Gastrocnemius medialis (tissue), 4 donors: Measurements from ENCODE around the gene VASP. TPM values are rescaled to one million over a fixed set of nuclear protein-coding genes. Genes with fewer than 3 reads are reported as not detected.
A peak's percentile ranks its signal among the peaks of the same experiment; 100 is the strongest.

Source experiments
- ATAC-seq, 2 donors: fragments of 150-250 bp; one replicate each; pipeline ENCODE4 v1.9.1; 2016
- DNase-seq, 2 donors: peaks; one replicate each; pipeline ENCODE4 v3.0.0-alpha.2; 2019
- H3K27ac ChIP-seq, 4 donors: fragments of 200-600 bp; sonication (generic); 1 replicate in 1 of 4; 2 replicates in 3 of 4; pipeline ENCODE4 v1.5.1; 2016 to 2018; ENCODE audit warnings: mild to moderate bottlenecking in 2 of 4, moderate library complexity in 1 of 4
- H3K27me3 ChIP-seq, 3 donors: fragments of 200-600 bp; sonication (generic) in 2 of 3; 1 replicate in 1 of 3; 2 replicates in 2 of 3; pipeline versions ENCODE4 v1.5.1 to v1.6.0; 2016 to 2019; ENCODE audit warnings: mild to moderate bottlenecking in 1 of 3, moderate library complexity in 1 of 3
- H3K36me3 ChIP-seq, 2 donors: fragments of 200-600 bp; sonication (generic) in 1 of 2; one replicate each; pipeline ENCODE4 v1.5.1; 2017 to 2018
- H3K4me1 ChIP-seq, 2 donors: fragments of 200-600 bp; sonication (generic) in 1 of 2; one replicate each; pipeline ENCODE4 v1.5.1; 2016 to 2017; ENCODE audit warnings: mild to moderate bottlenecking in 2 of 2
- H3K4me3 ChIP-seq, 4 donors: fragments of 200-600 bp; sonication (generic) in 3 of 4; 1 replicate in 1 of 4; 2 replicates in 3 of 4; pipeline ENCODE4 v1.5.1; 2016 to 2019; ENCODE audit warnings: mild to moderate bottlenecking in 2 of 4
- H3K9me3 ChIP-seq, 3 donors: fragments of 200-600 bp; sonication (generic) in 2 of 3; 1 replicate in 1 of 3; 2 replicates in 2 of 3; pipeline ENCODE4 v1.5.1; 2016 to 2019
- POLR2A ChIP-seq, 2 donors: fragments of 450-650 bp; IDR thresholded peaks; one replicate each; pipeline ENCODE4 v1.6.1; 2017; ENCODE audit warnings: antibody characterized with exemption in 2 of 2, mild to moderate bottlenecking in 2 of 2, moderate library complexity in 2 of 2
- in situ Hi-C, 4 donors: fragments of 200-750 bp; cut with MboI; loops; one replicate each; pipeline versions ENCODE4 v1.15.0 to v1.8.0; 2017; ENCODE audit warnings: low sequenced_read_pairs in 4 of 4
- intact Hi-C: fragments of 100-400 bp; cut with DNase I; formaldehyde crosslinking; loops from one replicate; pipeline ENCODE4 v1.15.1; 2023; ENCODE audit warnings: low total_unique reads
- total RNA-seq, 4 donors: library from RNA; depleted of rRNA; stranded (reverse); fragments of >200 nt; gene quantifications; one replicate each; pipeline versions ENCODE4 v1.1.0 to v1.2.3, GENCODE V29; 2016
- TF ChIP-seq, protein P1 (sequence below), 5 experiments: fragments of 450-650 bp in 3 of 5; fragments of 200-600 bp in 2 of 5; sonication (generic) in 2 of 5; IDR thresholded peaks in 4 of 5; conservative IDR thresholded peaks in 1 of 5; 1 replicate in 4 of 5; 2 replicates in 1 of 5; pipeline ENCODE4 v1.5.1; 2016 to 2019; ENCODE audit warnings: antibody characterized with exemption in 5 of 5, mild to moderate bottlenecking in 3 of 5, moderate library complexity in 3 of 5

VASP gene
- total RNA-seq, 4 donors from 2014 or later, result 10.2 to 18.2 (median 16.4) TPM

DNA sequence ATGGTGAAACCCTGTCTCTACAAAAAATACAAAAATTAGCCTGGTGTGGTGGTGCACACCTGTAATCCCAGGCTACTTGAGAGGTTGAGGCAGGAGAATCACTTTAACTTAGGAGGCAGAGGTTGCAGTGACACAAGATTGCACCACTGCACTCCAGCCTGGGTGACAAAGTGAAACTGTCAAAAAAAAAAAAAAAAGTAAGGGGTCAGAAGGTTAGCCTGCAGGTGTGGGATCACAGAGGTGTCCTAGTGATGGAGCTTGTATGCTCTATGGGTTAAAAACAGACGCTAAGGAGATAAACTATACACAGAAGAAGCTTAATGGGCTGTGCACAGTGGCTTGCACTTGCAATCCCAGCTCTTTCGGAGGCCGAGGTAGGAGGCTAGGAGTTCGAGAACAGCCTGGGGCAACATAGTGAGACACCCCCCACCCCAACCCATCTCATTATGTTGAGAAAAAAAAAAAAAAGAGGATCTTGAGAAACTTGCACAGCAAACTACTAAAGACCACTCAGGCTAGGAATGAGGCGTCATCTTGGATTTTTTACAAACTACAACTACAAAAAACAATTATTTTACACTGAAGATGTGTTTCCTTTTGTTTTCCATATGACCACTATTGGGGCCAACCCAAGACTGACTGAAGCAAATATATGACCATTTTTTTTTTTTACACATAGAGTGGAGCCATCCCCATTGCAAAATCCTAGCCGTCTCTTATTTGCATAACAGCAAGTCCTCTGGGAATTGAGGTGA is 31.6 kb upstream of the VASP start:
- intact Hi-C loops, result no loop called here
- DNase-seq, result no peak
- no peaks in the 10 kb centered on the region for H3K36me3 ChIP-seq
- in situ Hi-C loops, result loop anchor here in 2 of 4 donors (5.0 kb wide), 2 partner anchors 33 to 38 kb away; no protein-coding TSS in a partner anchor
- H3K27me3 ChIP-seq, result no peaks in the 10 kb centered on the region
- no peaks in the 10 kb centered on the region for H3K9me3 ChIP-seq
- no peak for ATAC-seq
- no peak overlapping the region for H3K4me3 ChIP-seq
- peaks cover 5 to 7% of the 10 kb centered on the region in 2 donors for H3K4me1 ChIP-seq
- TF ChIP-seq POLR2A (IDR thresholded peaks at IDR 0.05), result no peak
- TF ChIP-seq, protein P1, sequence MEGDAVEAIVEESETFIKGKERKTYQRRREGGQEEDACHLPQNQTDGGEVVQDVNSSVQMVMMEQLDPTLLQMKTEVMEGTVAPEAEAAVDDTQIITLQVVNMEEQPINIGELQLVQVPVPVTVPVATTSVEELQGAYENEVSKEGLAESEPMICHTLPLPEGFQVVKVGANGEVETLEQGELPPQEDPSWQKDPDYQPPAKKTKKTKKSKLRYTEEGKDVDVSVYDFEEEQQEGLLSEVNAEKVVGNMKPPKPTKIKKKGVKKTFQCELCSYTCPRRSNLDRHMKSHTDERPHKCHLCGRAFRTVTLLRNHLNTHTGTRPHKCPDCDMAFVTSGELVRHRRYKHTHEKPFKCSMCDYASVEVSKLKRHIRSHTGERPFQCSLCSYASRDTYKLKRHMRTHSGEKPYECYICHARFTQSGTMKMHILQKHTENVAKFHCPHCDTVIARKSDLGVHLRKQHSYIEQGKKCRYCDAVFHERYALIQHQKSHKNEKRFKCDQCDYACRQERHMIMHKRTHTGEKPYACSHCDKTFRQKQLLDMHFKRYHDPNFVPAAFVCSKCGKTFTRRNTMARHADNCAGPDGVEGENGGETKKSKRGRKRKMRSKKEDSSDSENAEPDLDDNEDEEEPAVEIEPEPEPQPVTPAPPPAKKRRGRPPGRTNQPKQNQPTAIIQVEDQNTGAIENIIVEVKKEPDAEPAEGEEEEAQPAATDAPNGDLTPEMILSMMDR (IDR thresholded peaks at IDR 0.05 in 4 of 5, conservative IDR thresholded peaks at IDR 0.05 in 1 of 5), result no peak
- no peak overlapping the region for H3K27ac ChIP-seq

DNA sequence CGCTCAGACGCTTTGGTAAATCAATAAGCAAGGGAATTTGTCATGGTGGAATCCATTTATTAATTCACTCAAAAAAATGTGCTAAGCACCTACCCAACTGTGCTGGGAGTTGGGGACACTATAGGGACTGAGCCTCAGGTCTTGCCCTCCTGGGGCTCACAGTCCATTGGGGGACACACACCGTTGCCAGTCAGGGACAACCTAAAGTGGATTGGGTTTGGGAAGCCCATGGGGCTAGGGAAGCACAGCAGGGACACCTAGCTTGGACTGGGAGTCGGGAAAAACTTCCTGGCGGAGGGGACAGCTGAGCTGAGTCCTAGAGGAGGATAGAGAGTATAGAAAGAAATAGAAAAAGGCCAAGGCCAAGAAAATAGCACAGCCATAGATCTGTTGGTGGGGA is 31.0 kb upstream of the VASP start:
- in situ Hi-C loops, result loop anchor here in 2 of 4 donors (5.0 kb wide), 2 partner anchors 34 to 39 kb away; no protein-coding TSS in a partner anchor
- Histone ChIP-seq H3K27ac (no peak overlapping the region), H3K4me3 (no peak overlapping the region), H3K9me3 (no peaks in the 10 kb centered on the region), H3K36me3 (no peaks in the 10 kb centered on the region), H3K4me1 (peaks cover 5 to 7% of the 10 kb centered on the region in 2 donors), H3K27me3 (no peaks in the 10 kb centered on the region)
- ATAC-seq (no peak), DNase-seq (no peak)
- intact Hi-C loops, result no loop called here
- TF ChIP-seq, protein P1 (IDR thresholded peaks at IDR 0.05 in 4 of 5, conservative IDR thresholded peaks at IDR 0.05 in 1 of 5), result no peak
- TF ChIP-seq POLR2A (IDR thresholded peaks at IDR 0.05), result no peak

DNA sequence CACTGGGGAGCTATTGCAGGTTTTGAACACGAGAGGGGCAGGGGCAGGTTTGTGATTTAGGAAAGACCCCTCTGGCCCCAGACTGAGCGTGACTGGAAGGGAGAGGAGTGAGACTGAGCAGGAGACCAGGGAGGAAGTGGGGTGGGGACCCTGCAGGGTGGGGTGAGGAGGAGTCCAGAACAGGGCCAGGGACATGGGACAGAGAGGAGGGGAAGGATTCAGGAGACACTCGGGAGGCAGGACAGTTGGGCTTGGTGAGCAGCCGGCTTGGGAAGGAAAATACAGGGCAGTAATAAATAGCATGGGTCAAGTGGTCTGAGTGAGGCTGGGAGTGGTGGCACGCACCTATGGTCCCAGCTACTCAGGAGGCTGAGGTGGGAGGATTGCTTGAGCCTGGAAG is 30.1 kb upstream of the VASP start:
- Histone ChIP-seq H3K27ac (no peak overlapping the region), H3K36me3 (no peaks in the 10 kb centered on the region)
- in situ Hi-C loops, result loop anchor here in 2 of 4 donors (5.0 kb wide), 2 partner anchors 35 to 40 kb away; no protein-coding TSS in a partner anchor

DNA sequence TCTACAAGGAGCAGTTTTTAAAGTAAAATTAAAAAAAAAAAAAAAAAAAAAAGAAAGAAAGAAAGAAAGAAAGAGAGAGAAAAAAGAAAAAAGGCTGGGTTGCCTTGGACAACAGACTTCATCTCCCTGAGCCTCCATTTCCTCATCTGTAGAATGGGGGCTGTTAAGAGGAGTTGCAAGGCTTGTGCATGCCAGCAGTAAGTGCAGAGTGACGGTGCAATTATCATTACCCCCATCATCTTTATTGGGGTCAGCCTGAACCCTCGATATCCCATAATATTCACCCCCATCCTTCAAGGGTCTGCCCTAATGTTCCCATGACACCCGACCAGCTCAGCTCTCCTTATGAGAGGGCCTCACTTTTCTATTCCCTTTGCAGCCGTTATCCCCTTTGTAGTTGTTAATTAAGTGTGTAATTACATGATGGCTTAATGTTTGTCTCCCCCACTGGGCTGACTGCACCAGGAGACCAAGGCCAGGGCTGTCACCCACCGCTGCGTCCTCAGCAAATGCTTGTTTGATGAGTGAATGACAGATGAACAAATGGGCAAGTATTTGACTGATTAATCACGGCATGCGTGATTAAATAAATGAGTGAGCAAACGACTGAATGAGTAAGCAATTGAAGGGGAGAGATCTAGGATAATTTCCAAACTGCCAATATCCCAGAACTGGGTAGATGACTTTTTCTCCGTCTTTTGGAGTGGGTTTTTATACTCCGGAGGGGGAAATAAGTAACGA is 29.4 kb upstream of the VASP start:
- no peak for TF ChIP-seq POLR2A (IDR thresholded peaks at IDR 0.05)
- TF ChIP-seq, protein P1 (IDR thresholded peaks at IDR 0.05 in 4 of 5, conservative IDR thresholded peaks at IDR 0.05 in 1 of 5), result no peak
- H3K36me3 ChIP-seq, result no peaks in the 10 kb centered on the region
- in situ Hi-C loops (loop anchor here in 2 of 4 donors (5.0 kb wide), 2 partner anchors 36 to 41 kb away; no protein-coding TSS in a partner anchor), intact Hi-C loops (loop anchor here (1.0 to 2.0 kb wide), 2 partner anchors 39 to 49 kb away; no protein-coding TSS in a partner anchor)
- peak overlapping the region; percentile 91 to 94 (median 91) for H3K27ac ChIP-seq
- no peak for DNase-seq
- H3K4me1 ChIP-seq, result peaks cover 5 to 7% of the 10 kb centered on the region in 2 donors
- no peaks in the 10 kb centered on the region for H3K27me3 ChIP-seq
- no peaks in the 10 kb centered on the region for H3K9me3 ChIP-seq
- no peak for ATAC-seq
- H3K4me3 ChIP-seq, result peak overlapping the region; percentile 55 to 60 (median 56)

More for the DNA sequence above, 30.1 kb upstream of the VASP start:
- TF ChIP-seq POLR2A (IDR thresholded peaks at IDR 0.05), result no peak
- TF ChIP-seq, protein P1 (IDR thresholded peaks at IDR 0.05 in 4 of 5, conservative IDR thresholded peaks at IDR 0.05 in 1 of 5), result no peak
- Histone ChIP-seq H3K4me3 (no peak overlapping the region), H3K27me3 (no peaks in the 10 kb centered on the region), H3K4me1 (peaks cover 5 to 7% of the 10 kb centered on the region in 2 donors), H3K9me3 (no peaks in the 10 kb centered on the region)
- intact Hi-C loops, result no loop called here
- no peak for ATAC-seq
- DNase-seq, result no peak
